GM12891 (cell line): ENCODE data around the gene CASP2.

Experiments used
- POLR2A ChIP-seq: IDR thresholded peaks from 2 replicates; pipeline ENCODE4 v1.6.1; 2011; ENCODE audit warnings: low read depth, low read length, control low read depth
- POLR2AphosphoS5 ChIP-seq: IDR thresholded peaks from 2 replicates; pipeline ENCODE4 v1.6.1; 2011; ENCODE audit warnings: low read depth, low read length, control low read depth
- POU2F2 ChIP-seq: IDR thresholded peaks from 2 replicates; pipeline ENCODE4 v1.6.1; 2011; ENCODE audit warnings: low read depth, mild to moderate bottlenecking, control low read depth, low read length, moderate library complexity
- TAF1 ChIP-seq: IDR thresholded peaks from 2 replicates; pipeline ENCODE4 v1.6.1; 2011; ENCODE audit warnings: low read depth, low read length, control low read depth

GRCh38 chr7:143305423-143306070 is 17.4 kb downstream of the CASP2 start:
- TF ChIP-seq POLR2A (no peak), TAF1 (no peak), POLR2AphosphoS5 (no peak), POU2F2 (no peak)
